Measurements from ENCODE around the gene RPS6KA1.

Gene RPS6KA1

GRCh38 chr1:26529655-26530409 is at the start of gene RPS6KA1:
TSS of gene RPS6KA1 (plus strand) at chr1:26529761. CDS start at chr1:26529921, 160 bp downstream.
- TF ChIP-seq, protein P1, sequence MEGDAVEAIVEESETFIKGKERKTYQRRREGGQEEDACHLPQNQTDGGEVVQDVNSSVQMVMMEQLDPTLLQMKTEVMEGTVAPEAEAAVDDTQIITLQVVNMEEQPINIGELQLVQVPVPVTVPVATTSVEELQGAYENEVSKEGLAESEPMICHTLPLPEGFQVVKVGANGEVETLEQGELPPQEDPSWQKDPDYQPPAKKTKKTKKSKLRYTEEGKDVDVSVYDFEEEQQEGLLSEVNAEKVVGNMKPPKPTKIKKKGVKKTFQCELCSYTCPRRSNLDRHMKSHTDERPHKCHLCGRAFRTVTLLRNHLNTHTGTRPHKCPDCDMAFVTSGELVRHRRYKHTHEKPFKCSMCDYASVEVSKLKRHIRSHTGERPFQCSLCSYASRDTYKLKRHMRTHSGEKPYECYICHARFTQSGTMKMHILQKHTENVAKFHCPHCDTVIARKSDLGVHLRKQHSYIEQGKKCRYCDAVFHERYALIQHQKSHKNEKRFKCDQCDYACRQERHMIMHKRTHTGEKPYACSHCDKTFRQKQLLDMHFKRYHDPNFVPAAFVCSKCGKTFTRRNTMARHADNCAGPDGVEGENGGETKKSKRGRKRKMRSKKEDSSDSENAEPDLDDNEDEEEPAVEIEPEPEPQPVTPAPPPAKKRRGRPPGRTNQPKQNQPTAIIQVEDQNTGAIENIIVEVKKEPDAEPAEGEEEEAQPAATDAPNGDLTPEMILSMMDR (IDR thresholded peaks at IDR 0.05; ENCODE audit: low read depth, low read length): no peak
- H3K4me3 ChIP-seq (ENCODE audit: low read depth, low read length): peak within 1 kb of the TSS; percentile 53

DNA sequence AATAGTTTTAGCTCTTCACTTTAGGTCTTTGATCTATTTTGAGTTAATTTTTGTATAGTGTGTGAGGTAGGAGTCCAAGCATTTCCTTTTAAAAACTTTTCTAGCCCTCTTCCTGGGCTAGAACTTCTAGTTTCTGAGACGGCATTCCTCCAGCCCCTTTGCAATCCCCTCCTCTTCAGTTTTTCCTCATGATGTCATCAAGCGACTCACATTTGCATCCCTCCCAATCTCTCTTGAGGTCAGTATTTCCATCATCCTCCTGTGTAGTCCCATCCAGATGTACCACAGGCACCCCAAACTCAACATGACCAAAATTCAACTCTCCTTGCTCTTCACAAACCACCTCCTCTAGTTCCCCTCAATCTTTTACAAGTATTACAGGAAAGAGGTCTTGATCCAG is 46.6 kb upstream of the RPS6KA1 start:
- H3K4me3 ChIP-seq (ENCODE audit: low read depth, low read length): no peak overlapping the region
- TF ChIP-seq, protein P1 (IDR thresholded peaks at IDR 0.05; ENCODE audit: low read depth, low read length): no peak

DNA sequence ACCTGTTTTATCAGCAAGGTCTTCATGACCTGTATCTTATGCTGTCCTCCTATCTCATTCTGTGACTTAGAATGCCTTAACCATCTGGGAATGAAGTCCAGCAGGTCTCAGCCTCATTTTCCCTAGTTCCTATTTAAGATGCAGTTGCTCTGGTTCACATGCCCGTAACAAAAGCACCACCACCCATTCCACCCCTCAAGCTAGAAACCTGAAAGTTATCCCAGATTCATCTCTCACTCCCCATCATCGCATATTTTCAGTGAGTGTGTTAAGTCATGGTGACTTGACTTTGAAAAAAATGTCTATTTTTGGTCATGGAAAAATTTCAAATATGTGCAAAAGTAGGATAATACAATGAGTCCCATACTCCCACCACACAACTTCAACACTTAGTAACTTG is 45.6 kb upstream of the RPS6KA1 start:
- TF ChIP-seq, protein P1 (IDR thresholded peaks at IDR 0.05; ENCODE audit: low read depth, low read length): no peak
- no peak overlapping the region for H3K4me3 ChIP-seq (ENCODE audit: low read depth, low read length)

- TF ChIP-seq, protein P1 (IDR thresholded peaks at IDR 0.05; ENCODE audit: low read depth, low read length): no peak
Observed at GRCh38 chr1:26490155-26490554, 39.4 kb upstream of the RPS6KA1 start.

GRCh38 chr1:26493267-26493666 is 36.3 kb upstream of the RPS6KA1 start:
- no peak overlapping the region for H3K4me3 ChIP-seq (ENCODE audit: low read depth, low read length)
- TF ChIP-seq, protein P1 (IDR thresholded peaks at IDR 0.05; ENCODE audit: low read depth, low read length): no peak

More at GRCh38 chr1:26490155-26490554, 39.4 kb upstream of the RPS6KA1 start:
- H3K4me3 ChIP-seq (ENCODE audit: low read depth, low read length): no peak overlapping the region

DNA sequence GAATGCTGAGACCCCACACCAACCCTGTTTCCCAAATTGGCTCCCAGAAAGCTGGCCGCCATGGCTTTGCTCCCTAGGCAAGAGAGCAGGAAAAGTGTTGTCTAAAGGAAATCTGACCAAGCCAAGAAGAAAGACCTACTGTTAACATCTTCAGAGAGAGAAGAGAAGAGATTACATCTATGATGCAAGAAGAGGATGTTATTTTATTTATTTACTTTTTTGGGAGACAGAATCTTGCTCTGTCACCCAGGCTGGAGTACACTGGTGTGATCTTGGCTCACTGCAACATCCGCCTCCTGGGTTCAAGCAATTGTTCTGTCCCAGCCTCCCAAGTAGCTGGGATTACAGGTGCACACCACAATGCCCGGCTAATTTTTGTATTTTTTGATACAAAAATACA is 35.6 kb upstream of the RPS6KA1 start:
- H3K4me3 ChIP-seq (ENCODE audit: low read depth, low read length): no peak overlapping the region
- TF ChIP-seq, protein P1 (IDR thresholded peaks at IDR 0.05; ENCODE audit: low read depth, low read length): no peak

DNA sequence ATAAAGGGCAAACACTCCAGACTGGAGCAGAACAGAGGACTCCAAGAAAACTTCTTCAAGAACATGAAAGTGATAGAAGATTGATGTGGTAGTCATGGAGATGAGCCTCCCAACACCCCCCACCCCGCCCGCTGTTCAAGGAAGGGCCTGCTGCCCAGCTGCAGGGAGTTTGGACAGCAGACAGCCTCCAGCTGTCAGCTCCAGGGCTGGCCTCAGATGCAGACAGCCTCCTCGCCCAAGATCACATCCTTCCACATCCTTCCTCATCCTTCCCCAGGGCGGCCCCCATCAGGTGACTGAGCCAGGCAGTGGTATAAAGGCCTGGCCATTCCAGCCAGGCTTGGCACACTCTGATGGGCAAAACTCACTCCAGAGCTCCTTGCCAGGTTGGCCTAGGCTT is 32.7 kb upstream of the RPS6KA1 start:
- TF ChIP-seq, protein P1 (IDR thresholded peaks at IDR 0.05; ENCODE audit: low read depth, low read length): no peak
- H3K4me3 ChIP-seq (ENCODE audit: low read depth, low read length): no peak overlapping the region
